Measurements from ENCODE around the gene TCP11L2. TPM values are rescaled to one million over a fixed set of nuclear protein-coding genes. Genes with fewer than 3 reads are reported as not detected.
A peak's percentile ranks its signal among the peaks of the same experiment; 100 is the strongest.

Gene TCP11L2
- total and polyA plus RNA-seq, 2 of the 13 experiments (the other 11 are each of a cell fraction or from before 2014, with no cell fraction given) = 4.6 to 24.1 TPM

- TF ChIP-seq, protein P1, sequence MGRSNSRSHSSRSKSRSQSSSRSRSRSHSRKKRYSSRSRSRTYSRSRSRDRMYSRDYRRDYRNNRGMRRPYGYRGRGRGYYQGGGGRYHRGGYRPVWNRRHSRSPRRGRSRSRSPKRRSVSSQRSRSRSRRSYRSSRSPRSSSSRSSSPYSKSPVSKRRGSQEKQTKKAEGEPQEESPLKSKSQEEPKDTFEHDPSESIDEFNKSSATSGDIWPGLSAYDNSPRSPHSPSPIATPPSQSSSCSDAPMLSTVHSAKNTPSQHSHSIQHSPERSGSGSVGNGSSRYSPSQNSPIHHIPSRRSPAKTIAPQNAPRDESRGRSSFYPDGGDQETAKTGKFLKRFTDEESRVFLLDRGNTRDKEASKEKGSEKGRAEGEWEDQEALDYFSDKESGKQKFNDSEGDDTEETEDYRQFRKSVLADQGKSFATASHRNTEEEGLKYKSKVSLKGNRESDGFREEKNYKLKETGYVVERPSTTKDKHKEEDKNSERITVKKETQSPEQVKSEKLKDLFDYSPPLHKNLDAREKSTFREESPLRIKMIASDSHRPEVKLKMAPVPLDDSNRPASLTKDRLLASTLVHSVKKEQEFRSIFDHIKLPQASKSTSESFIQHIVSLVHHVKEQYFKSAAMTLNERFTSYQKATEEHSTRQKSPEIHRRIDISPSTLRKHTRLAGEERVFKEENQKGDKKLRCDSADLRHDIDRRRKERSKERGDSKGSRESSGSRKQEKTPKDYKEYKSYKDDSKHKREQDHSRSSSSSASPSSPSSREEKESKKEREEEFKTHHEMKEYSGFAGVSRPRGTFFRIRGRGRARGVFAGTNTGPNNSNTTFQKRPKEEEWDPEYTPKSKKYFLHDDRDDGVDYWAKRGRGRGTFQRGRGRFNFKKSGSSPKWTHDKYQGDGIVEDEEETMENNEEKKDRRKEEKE (IDR thresholded peaks at IDR 0.05) = no peak
- TF ChIP-seq PTBP1 (IDR thresholded peaks at IDR 0.05; ENCODE audit: low read depth, low read length, poor library complexity, severe bottlenecking) (no peak), ZNF672 (CRISPR knock-in tag; IDR thresholded peaks at IDR 0.05) (no peak), ZKSCAN8 (CRISPR knock-in tag; IDR thresholded peaks at IDR 0.05; ENCODE audit: borderline replicate concordance) (no peak), MTA3 (CRISPR knock-in tag; IDR thresholded peaks at IDR 0.05) (no peak)
- TF ChIP-seq, protein P2, sequence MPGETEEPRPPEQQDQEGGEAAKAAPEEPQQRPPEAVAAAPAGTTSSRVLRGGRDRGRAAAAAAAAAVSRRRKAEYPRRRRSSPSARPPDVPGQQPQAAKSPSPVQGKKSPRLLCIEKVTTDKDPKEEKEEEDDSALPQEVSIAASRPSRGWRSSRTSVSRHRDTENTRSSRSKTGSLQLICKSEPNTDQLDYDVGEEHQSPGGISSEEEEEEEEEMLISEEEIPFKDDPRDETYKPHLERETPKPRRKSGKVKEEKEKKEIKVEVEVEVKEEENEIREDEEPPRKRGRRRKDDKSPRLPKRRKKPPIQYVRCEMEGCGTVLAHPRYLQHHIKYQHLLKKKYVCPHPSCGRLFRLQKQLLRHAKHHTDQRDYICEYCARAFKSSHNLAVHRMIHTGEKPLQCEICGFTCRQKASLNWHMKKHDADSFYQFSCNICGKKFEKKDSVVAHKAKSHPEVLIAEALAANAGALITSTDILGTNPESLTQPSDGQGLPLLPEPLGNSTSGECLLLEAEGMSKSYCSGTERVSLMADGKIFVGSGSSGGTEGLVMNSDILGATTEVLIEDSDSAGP (CRISPR knock-in tag; IDR thresholded peaks at IDR 0.05; ENCODE audit: borderline replicate concordance) = no peak
- TF ChIP-seq, protein P3, sequence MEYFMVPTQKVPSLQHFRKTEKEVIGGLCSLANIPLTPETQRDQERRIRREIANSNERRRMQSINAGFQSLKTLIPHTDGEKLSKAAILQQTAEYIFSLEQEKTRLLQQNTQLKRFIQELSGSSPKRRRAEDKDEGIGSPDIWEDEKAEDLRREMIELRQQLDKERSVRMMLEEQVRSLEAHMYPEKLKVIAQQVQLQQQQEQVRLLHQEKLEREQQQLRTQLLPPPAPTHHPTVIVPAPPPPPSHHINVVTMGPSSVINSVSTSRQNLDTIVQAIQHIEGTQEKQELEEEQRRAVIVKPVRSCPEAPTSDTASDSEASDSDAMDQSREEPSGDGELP (IDR thresholded peaks at IDR 0.05; ENCODE audit: borderline replicate concordance, low read depth) = peak; percentile 35; the same call in 1 of the 2 replicates
These were observed 1.8 kb upstream of the TCP11L2 start (continued) for GRCh38 chr12:106300761-106301160.

GRCh38 chr12:106301241-106301610 lies 1.3 kb upstream of the TCP11L2 start:
- no peak for FAIRE-seq
- intact Hi-C loops (cut with micrococcal nuclease; ENCODE audit: unreplicated experiment) = no loop called here
- TF ChIP-seq ZNF34 (CRISPR knock-in tag; IDR thresholded peaks at IDR 0.05; ENCODE audit: borderline replicate concordance) = no peak
- no peak for TF ChIP-seq GLI4 (CRISPR knock-in tag; IDR thresholded peaks at IDR 0.05; ENCODE audit: borderline replicate concordance)
- no peak for TF ChIP-seq ZNF512 (CRISPR knock-in tag; IDR thresholded peaks at IDR 0.05)
- TF ChIP-seq RAD21 (CRISPR knock-in tag; IDR thresholded peaks at IDR 0.05) = no peak
- TF ChIP-seq ZBTB33 (CRISPR knock-in tag; IDR thresholded peaks at IDR 0.05) = no peak
- no peak for TF ChIP-seq ZNF12 (CRISPR knock-in tag; IDR thresholded peaks at IDR 0.05)

More at GRCh38 chr12:106301241-106301610, 1.3 kb upstream of the TCP11L2 start:
- Histone ChIP-seq H3K4me1 (ENCODE audit: insufficient read depth, low read length) (peaks cover 73% of the 10 kb centered on the region), H2AFZ (ENCODE audit: low read length) (no peak overlapping the region), H3K79me2 (ENCODE audit: insufficient read depth, low read length) (peaks cover 2% of the 10 kb centered on the region), H3K9me3 (ENCODE audit: low read length) (no peaks in the 10 kb centered on the region), H4K20me1 (ENCODE audit: insufficient read depth, low read length) (no peaks in the 10 kb centered on the region), H3K27ac (ENCODE audit: extremely low read length, insufficient read depth, low read length) (no peak overlapping the region), H3K9ac (ENCODE audit: insufficient read depth, low read depth, low read length) (peak overlapping the region; percentile 72; the same call in 1 of the 2 replicates), H3K4me3 (replicated peaks in 1 of 3; ENCODE audit: insufficient read depth in 1 of 3, low read depth in 2 of 3, low read length in 3 of 3) (peak overlapping the region; percentile 60 to 85 (median 83); a peak in 4 of 6 replicates), H3K36me3 (replicated peaks in 1 of 2; ENCODE audit: control insufficient read depth in 1 of 2, insufficient read depth in 2 of 2, low read length in 2 of 2) (no peaks in the 10 kb centered on the region), H3K27me3 (ENCODE audit: control insufficient read depth in 1 of 2, insufficient read depth in 2 of 2, low read length in 2 of 2) (no peaks in the 10 kb centered on the region), H3K4me2 (ENCODE audit: low read depth, low read length) (peak overlapping the region; percentile 94)
- no peak for DNase-seq (ENCODE audit: low spot score)
- CTCF ChIA-PET (ENCODE audit: low intra/inter-chr PET ratio, low total read pairs) = no interaction called here
- POLR2A ChIA-PET = interaction anchor here (1.0 to 3.5 kb wide), 10 partner anchors 12 to 162 kb away, joined by 3 to 26 read pairs (median 5); partner anchors contain the start of genes CKAP4, NUAK1 and POLR3B
- no peak for ATAC-seq
- in situ Hi-C loops (cut with HindIII; ENCODE audit: extremely low pct_ligation_motif_present, low pct_unique_long_range_greater_than_20kb) = no loop called here
- WGBS (ENCODE audit: low lambda C conversion rate) = 0% methylated on average over 1 of the region's 1 CpG
- BruUV-seq (replicated peaks) = no TSS peak
